Activated CD4-positive, alpha-beta T cell treated with anti-CD3 and anti-CD28 coated beads for 36 hours (primary cell): ENCODE data around the gene MOK. TPM values are rescaled to one million over a fixed set of nuclear protein-coding genes. Genes with fewer than 3 reads are reported as not detected.

Source experiments
- ATAC-seq: fragments of 200-7000 bp; cut with Tn5 transposase; one replicate; pipeline ENCODE4 v1.10.0; 2021; ENCODE audit warnings: mild to moderate bottlenecking, moderate library complexity
- CTCF ChIA-PET: fragments of 350-600 bp; sonication (Branson Sonifier 250); formaldehyde crosslinking; loops from one replicate; lab custom pipeline; 2021; ENCODE audit warnings: antibody characterized with exemption; lab: Charles Lee
- POLR2A ChIA-PET: fragments of 350-600 bp; sonication (Branson Sonifier 250); formaldehyde crosslinking; loops from one replicate; lab custom pipeline; 2021; ENCODE audit warnings: antibody characterized with exemption, inconsistent platforms; lab: Charles Lee
- DNase-seq: peaks from one replicate; pipeline ENCODE4 v3.0.0-alpha.2; 2020
- H3K27ac Mint-ChIP-seq: one replicate; pipeline ENCODE4 v1.8.0; 2021; ENCODE audit warnings: mixed read lengths
- H3K27me3 Mint-ChIP-seq: one replicate; pipeline ENCODE4 v1.8.0; 2021; ENCODE audit warnings: mixed read lengths
- H3K36me3 Mint-ChIP-seq: one replicate; pipeline ENCODE4 v1.8.0; 2021; ENCODE audit warnings: low read depth, mixed read lengths
- H3K4me1 Mint-ChIP-seq: one replicate; pipeline ENCODE4 v1.8.0; 2021; ENCODE audit warnings: mixed read lengths
- H3K4me3 Mint-ChIP-seq: one replicate; pipeline ENCODE4 v1.8.0; 2021; ENCODE audit warnings: mild to moderate bottlenecking, moderate library complexity, mixed read lengths
- H3K9me3 Mint-ChIP-seq: one replicate; pipeline ENCODE4 v1.8.0; 2021; ENCODE audit warnings: low read depth, mixed read lengths
- intact Hi-C, 2 experiments: fragments of 100-400 bp; cut with DNase I in 1 of 2; cut with micrococcal nuclease in 1 of 2; formaldehyde crosslinking; loops; one replicate each; pipeline versions ENCODE4 v1.14.2 to v1.15.1; 2022 to 2024; cut with DNase I, micrococcal nuclease
- total RNA-seq, 2 experiments: library from RNA; stranded (reverse); gene quantifications; one replicate each; pipeline ENCODE4 v1.2.3, GENCODE V29; 2021

The MOK gene
- total RNA-seq, 2 experiments from 2014 or later, result 6.5 to 6.6 TPM

DNA sequence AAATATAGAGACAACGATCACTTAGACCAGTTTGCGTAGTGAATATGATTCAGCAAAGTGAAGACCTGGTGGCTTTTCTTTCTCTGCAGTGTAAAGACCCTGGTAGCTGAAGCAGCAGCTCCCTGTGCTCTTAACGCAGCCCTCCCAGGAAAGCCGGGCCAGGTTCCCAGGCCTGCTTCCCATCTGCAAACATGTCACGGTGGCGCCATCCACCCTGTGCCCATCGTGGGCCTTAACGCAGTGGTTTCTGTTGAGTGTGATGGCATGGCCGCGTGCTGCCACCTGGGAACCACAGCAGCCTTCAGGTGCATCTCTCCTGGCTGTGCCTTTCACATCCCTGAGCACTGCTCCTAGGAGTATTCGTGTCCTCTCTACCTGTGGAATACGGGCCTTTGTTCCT, 93.7 kb downstream of the MOK start:
- Mint-ChIP-seq H3K9me3 (no peaks in the 10 kb centered on the region), H3K4me3 (no peak overlapping the region), H3K27me3 (no peaks in the 10 kb centered on the region), H3K4me1 (peaks cover 2% of the 10 kb centered on the region), H3K27ac (no peak overlapping the region), H3K36me3 (peaks cover 8% of the 10 kb centered on the region)
- ATAC-seq (no peak), DNase-seq (no peak)
- intact Hi-C loops, result no loop called here
- CTCF ChIA-PET, result no interaction called here
- POLR2A ChIA-PET, result no interaction called here

DNA sequence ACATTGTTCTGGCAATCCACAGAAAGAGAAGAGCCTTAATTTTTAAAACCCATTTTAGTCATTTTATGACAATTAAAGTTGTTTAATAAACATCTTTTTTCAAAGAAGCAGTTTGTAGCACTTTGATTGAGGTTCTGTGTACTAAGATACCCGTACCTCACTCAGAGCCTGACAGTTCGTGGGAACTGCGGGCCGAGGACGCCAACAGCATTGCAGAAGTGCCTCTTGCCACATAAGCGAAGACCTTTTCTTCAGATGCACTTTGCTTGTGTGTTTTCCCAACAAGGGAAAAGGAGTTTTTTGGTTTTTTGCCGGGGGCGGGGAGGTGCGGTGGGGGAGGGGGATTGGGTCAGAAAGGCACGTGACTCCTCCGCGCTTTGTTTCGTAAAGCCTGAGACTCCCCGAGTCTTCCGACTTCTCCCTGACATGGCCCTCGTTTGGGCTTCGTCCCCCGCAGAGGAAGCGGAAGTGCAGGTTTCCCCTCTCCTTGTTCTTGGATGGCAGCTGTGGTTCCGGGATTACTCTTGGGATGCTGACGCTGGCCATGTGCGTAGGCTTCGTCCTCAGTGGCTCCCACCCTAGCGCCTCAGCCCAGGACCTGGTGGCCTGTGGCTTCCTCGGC, 94.4 kb downstream of the MOK start:
- ChIA-PET CTCF (no interaction called here), POLR2A (no interaction called here)
- intact Hi-C loops, result no loop called here
- Mint-ChIP-seq H3K27ac (no peak overlapping the region), H3K4me3 (no peak overlapping the region), H3K36me3 (peaks cover 9% of the 10 kb centered on the region), H3K9me3 (no peaks in the 10 kb centered on the region), H3K4me1 (peaks cover 2% of the 10 kb centered on the region), H3K27me3 (no peaks in the 10 kb centered on the region)
- ATAC-seq (no peak), DNase-seq (no peak)

DNA sequence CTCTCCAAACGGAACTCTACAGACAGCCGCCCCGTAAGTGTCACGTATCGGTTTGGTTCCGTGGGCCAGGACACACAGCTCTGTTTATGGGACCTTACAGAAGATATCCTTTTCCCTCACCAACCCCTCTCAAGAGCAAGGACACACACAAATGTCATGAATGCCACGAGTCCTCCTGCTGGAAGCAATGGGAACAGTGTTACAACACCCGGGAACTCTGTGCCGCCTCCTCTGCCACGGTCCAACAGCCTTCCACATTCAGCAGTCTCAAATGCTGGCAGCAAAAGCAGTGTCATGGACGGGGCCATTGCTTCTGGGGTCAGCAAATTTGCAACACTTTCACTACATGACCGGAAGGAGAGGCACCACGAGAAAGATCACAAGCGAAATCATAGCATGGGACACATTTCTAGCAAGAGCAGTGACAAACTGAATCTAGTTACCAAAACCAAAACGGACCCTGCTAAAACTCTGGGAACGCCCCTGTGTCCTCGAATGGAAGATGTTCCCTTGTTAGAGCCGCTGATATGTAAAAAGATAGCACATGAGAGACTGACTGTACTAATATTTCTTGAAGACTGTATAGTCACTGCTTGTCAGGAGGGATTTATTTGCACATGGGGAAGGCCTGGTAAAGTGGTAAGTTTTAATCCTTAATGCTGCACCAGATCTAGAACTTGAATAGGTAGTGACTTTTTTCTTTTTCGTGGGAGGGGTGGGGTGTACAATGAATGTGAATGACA, 95.6 kb downstream of the MOK start:
- H3K4me3 Mint-ChIP-seq, result no peak overlapping the region
- H3K9me3 Mint-ChIP-seq, result no peaks in the 10 kb centered on the region
- intact Hi-C loops, result no loop called here
- POLR2A ChIA-PET, result no interaction called here
- DNase-seq (no peak), ATAC-seq (no peak)
- CTCF ChIA-PET, result no interaction called here
- H3K27ac Mint-ChIP-seq, result peak overlapping the region; percentile 14
- no peaks in the 10 kb centered on the region for H3K27me3 Mint-ChIP-seq
- peaks cover 10% of the 10 kb centered on the region for H3K36me3 Mint-ChIP-seq
- peaks cover 2% of the 10 kb centered on the region for H3K4me1 Mint-ChIP-seq

DNA sequence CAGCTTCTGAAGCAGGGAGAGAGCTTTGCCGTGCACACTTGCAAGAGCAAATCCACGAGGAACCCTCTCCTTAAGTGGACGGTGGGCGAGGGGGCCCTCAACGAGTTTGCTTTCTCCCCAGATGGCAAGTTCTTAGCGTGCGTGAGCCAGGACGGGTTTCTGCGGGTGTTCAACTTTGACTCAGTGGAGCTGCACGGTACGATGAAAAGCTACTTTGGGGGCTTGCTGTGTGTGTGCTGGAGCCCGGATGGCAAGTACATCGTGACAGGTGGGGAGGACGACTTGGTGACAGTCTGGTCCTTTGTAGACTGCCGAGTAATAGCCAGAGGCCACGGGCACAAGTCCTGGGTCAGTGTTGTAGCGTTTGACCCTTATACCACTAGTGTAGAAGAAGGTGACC, 96.2 kb downstream of the MOK start:
- no peaks in the 10 kb centered on the region for H3K9me3 Mint-ChIP-seq
- H3K27me3 Mint-ChIP-seq, result no peaks in the 10 kb centered on the region
- H3K4me3 Mint-ChIP-seq, result no peak overlapping the region
- peak overlapping the region; percentile 14 for H3K27ac Mint-ChIP-seq
- H3K4me1 Mint-ChIP-seq, result peaks cover 2% of the 10 kb centered on the region
- ATAC-seq (no peak), DNase-seq (no peak)
- CTCF ChIA-PET, result no interaction called here
- H3K36me3 Mint-ChIP-seq, result peaks cover 10% of the 10 kb centered on the region
- POLR2A ChIA-PET, result no interaction called here
- intact Hi-C loops, result no loop called here

DNA sequence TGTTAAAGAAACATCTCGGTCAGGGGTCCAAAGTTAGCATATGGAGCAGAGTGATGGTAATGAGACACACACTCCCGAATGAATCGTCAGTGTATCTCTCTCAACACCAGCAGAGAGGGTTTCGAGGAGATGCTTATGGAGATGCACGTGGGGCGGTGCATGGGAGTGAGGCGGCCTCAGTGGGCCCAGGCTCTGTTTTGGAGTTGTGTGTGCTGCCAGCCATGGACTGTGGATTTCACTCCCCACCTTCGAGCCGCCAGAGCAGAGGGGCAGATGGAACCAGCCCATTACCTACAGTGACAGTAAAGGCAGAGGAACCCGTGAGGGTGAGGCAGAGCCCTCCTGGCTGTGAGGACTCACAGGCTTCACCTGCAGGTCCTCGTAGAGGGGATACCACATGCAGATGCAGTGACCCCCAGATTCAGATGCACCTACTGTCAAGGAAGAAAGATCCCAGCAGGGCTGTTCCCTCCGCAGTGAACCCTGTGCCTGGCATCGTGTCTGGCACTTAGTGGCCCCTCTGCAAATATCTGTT, 97.1 kb downstream of the MOK start:
- ATAC-seq, result no peak
- Mint-ChIP-seq H3K9me3 (no peaks in the 10 kb centered on the region), H3K36me3 (peaks cover 10% of the 10 kb centered on the region), H3K27me3 (no peaks in the 10 kb centered on the region), H3K4me1 (peaks cover 2% of the 10 kb centered on the region), H3K4me3 (no peak overlapping the region), H3K27ac (no peak overlapping the region)
- no peak for DNase-seq
- intact Hi-C loops, result no loop called here
- CTCF ChIA-PET, result no interaction called here
- POLR2A ChIA-PET, result no interaction called here

DNA sequence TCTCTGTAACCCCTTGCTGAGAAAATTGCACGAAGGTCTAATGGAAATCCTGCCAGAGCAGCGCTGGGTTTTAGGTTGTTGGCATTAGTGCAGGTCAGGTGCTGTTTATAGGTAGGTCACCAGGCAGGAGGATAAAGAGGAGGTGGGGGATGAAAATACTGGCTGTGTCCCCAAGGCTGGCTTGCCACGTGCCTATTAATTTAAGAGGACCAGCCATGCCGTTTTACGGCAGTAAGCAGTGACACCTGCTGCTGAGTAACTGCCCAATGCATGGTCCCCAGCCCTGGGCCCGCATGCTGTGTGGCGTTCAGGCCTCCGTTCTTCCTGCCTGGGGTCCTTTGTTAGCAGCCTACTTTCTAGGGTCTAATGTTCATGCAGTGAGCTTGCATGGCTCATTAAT, 98.0 kb downstream of the MOK start:
- Mint-ChIP-seq H3K36me3 (peaks cover 10% of the 10 kb centered on the region), H3K27me3 (no peaks in the 10 kb centered on the region), H3K9me3 (no peaks in the 10 kb centered on the region), H3K4me1 (peaks cover 5% of the 10 kb centered on the region), H3K4me3 (no peak overlapping the region), H3K27ac (no peak overlapping the region)
- ChIA-PET POLR2A (no interaction called here), CTCF (no interaction called here)
- DNase-seq, result no peak
- intact Hi-C loops, result no loop called here
- ATAC-seq, result no peak

DNA sequence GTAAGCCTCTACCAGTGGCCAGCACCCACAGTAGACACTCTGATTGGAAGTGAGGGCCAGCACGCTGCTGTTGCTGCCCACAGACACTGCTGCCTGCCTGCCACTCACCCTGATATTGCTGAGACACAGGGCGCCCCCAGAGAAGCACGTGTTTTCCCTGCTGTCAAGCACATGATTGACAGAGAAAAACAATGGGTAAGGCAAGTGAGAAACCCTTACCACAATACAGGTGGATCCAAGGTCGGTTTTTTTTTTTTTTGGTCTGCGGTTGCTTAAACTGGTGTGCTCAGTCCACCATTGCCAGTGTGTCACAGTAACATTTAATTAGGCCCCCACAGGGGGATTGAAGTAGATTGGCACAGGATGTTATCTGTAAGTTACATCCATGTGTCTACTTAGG, 99.4 kb downstream of the MOK start:
- no peak for DNase-seq

DNA sequence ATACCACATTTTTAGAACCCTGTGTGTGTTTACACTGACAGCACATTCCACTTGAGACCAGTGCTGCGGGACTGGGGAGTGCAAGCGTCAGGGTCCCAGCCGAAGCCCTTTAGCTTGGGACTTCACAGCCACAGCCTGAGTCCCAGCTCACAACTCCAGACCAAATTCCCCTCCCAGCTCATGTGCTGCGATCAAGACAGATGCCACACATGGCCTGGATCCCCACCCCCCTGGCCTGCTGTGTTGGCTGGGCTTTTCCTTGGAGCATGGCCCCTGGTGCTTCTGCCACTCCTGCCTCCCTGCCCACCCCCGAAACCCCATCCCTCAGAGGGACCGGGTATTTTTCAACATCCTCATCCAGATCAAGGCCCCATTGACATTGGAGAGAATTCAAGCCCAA, 101.6 kb downstream of the MOK start:
- CTCF ChIA-PET, result no interaction called here
- no peaks in the 10 kb centered on the region for H3K27me3 Mint-ChIP-seq
- DNase-seq (no peak), ATAC-seq (no peak)
- POLR2A ChIA-PET, result interaction anchor here (0.6 kb wide), 1 partner anchor 23 kb away, joined by 4 read pairs; no protein-coding TSS in a partner anchor
- H3K36me3 Mint-ChIP-seq, result peaks cover 16% of the 10 kb centered on the region
- no peak overlapping the region for H3K27ac Mint-ChIP-seq
- no peak overlapping the region for H3K4me3 Mint-ChIP-seq
- H3K4me1 Mint-ChIP-seq, result peaks cover 40% of the 10 kb centered on the region
- intact Hi-C loops, result no loop called here
- H3K9me3 Mint-ChIP-seq, result no peaks in the 10 kb centered on the region

More for the DNA sequence above, 99.4 kb downstream of the MOK start:
- no peak for ATAC-seq
- Mint-ChIP-seq H3K4me3 (no peak overlapping the region), H3K27me3 (no peaks in the 10 kb centered on the region), H3K36me3 (peaks cover 10% of the 10 kb centered on the region), H3K9me3 (no peaks in the 10 kb centered on the region), H3K27ac (no peak overlapping the region), H3K4me1 (peaks cover 18% of the 10 kb centered on the region)
- intact Hi-C loops, result no loop called here
- POLR2A ChIA-PET, result no interaction called here
- CTCF ChIA-PET, result no interaction called here

DNA sequence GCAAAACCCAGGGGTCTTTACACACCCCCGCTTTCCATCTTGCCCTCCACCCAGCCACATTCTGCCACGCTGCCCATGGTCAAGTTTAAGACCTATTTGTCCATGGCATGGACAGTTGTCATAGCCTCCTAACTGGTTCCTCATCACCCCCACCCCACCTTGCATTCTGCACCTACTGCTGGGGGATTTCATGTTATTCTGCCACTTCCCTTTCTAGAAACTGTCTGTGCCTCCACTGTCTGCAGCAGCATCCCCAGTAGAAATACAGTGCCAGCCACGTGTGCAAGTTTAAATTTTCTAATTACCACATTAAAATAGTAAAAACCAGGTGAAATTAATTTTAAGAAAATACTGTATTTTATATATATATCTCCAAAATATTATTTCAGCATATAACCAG, 102.0 kb downstream of the MOK start:
- intact Hi-C loops, result no loop called here
- Mint-ChIP-seq H3K4me3 (no peak overlapping the region), H3K36me3 (peaks cover 16% of the 10 kb centered on the region), H3K27me3 (no peaks in the 10 kb centered on the region), H3K4me1 (peaks cover 42% of the 10 kb centered on the region), H3K9me3 (no peaks in the 10 kb centered on the region), H3K27ac (no peak overlapping the region)
- no peak for DNase-seq
- no peak for ATAC-seq
- ChIA-PET CTCF (no interaction called here), POLR2A (interaction anchor here (0.6 kb wide), 1 partner anchor 23 kb away, joined by 4 read pairs; no protein-coding TSS in a partner anchor)

DNA sequence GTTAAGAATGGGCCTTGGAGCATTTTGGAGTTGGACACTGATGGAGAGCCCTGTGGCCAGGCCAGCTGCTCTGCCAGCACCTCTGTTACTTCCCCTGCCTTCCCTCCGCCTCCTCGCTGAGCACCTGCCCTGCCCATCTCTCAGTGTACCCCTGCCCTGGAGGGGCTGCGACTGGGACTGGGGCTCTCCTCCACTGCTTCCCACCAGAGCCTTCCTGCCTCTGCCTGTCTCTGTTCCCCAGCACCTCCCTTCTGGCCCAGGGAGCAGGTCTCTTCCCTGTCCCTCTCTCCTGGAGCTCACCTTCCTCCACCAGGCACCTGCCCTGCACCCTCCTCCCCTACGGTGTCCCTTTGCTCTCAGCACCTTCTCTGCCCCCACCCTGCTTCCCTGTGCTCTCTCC, 103.2 kb downstream of the MOK start:
- POLR2A ChIA-PET, result interaction anchor here (0.5 to 0.9 kb wide), 3 partner anchors 12 to 71 kb away, joined by 3 to 4 read pairs (median 3); no protein-coding TSS in a partner anchor
- no peak for DNase-seq
- no peak for ATAC-seq
- CTCF ChIA-PET, result interaction anchor here (0.7 kb wide), 2 partner anchors 51 to 402 kb away, joined by 3 read pairs; no protein-coding TSS in a partner anchor
- peak overlapping the region; percentile 18 for H3K27ac Mint-ChIP-seq
- H3K4me1 Mint-ChIP-seq, result peaks cover 53% of the 10 kb centered on the region
- no peaks in the 10 kb centered on the region for H3K9me3 Mint-ChIP-seq
- intact Hi-C loops, result loop anchor here (1.0 to 2.0 kb wide), 5 partner anchors 17 to 181 kb away; partner anchors contain the start of gene WDR20 (in 1 of the 2)
- no peaks in the 10 kb centered on the region for H3K27me3 Mint-ChIP-seq
- peaks cover 23% of the 10 kb centered on the region for H3K36me3 Mint-ChIP-seq
- no peak overlapping the region for H3K4me3 Mint-ChIP-seq

DNA sequence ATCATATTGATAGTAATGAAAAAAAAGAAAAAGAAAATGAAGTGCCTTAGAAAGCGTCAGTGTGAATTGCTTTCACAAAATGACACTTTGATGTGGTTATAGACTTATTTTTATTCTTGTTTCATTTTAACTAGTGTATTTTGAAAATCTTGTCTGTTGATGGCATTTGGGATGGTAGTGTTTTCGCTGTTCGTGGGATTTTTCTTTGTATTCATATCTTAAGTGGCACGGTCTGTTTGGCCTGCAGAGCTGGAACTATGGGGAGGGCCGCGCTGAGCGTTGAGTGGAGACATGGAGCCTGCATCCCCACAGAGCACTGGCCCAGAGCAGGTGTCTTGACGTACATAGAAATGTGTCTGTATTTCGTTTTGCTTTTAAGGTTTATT, 103.6 kb downstream of the MOK start:
- POLR2A ChIA-PET, result interaction anchor here (0.5 to 0.9 kb wide), 3 partner anchors 11 to 71 kb away, joined by 3 to 4 read pairs (median 3); no protein-coding TSS in a partner anchor
- DNase-seq (peak; percentile 51), ATAC-seq (peak; percentile 83)
- CTCF ChIA-PET, result interaction anchor here (0.7 kb wide), 1 partner anchor 402 kb away, joined by 3 read pairs; no protein-coding TSS in a partner anchor
- H3K36me3 Mint-ChIP-seq, result peaks cover 24% of the 10 kb centered on the region
- no peaks in the 10 kb centered on the region for H3K27me3 Mint-ChIP-seq
- H3K4me3 Mint-ChIP-seq, result peak overlapping the region; percentile 24
- H3K4me1 Mint-ChIP-seq, result peaks cover 57% of the 10 kb centered on the region
- intact Hi-C loops, result loop anchor here (1.0 to 2.0 kb wide), 5 partner anchors 17 to 181 kb away; partner anchors contain the start of gene WDR20 (in 1 of the 2)
- peak overlapping the region; percentile 18 for H3K27ac Mint-ChIP-seq
- H3K9me3 Mint-ChIP-seq, result no peaks in the 10 kb centered on the region
